CD1c-positive myeloid dendritic cell (primary cell): ENCODE results near the gene NUP210.
"Not testable (repeated sequence)": the region's sequence is repeated elsewhere in the genome, so short reads cannot be mapped to it uniquely, and the experiment has no call there.

ENCODE experiments used
- DNase-seq: peaks from one replicate; pipeline ENCODE4 v3.0.0-alpha.2; 2016; ENCODE audit errors: extremely low spot score

Gene NUP210

GRCh38 chr3:13420045-13420830 lies at the start of gene NUP210:
TSS of gene NUP210 (minus strand) at chr3:13420322. CDS start at chr3:13420226, 96 bp downstream.
- peak; percentile 32 for DNase-seq

DNA sequence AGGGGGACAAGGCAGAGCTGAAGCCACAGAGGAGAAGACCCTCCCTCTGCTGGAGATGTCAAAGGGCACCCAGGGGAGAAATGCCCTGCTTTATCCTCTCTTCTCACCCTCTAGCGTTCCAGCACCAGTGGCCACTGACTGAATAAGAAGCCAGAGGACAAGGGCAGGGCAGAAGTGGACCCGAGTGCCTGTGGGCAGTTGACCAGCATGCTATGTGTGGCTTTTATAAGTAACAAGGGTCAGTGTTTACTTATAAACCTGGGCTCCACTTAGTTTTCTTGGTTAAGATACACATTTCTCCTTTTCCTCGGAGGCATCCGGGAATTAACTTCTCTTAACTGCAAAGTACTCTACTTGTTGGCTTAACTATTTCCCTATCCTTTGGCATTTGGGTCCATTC lies 46.7 kb upstream of the NUP210 start:
- no peak for DNase-seq

- no peak for DNase-seq
Observed at GRCh38 chr3:13465236-13465873, 45.2 kb upstream of the NUP210 start.

- no peak for DNase-seq
Observed at GRCh38 chr3:13463618-13464400, 43.7 kb upstream of the NUP210 start.

DNA sequence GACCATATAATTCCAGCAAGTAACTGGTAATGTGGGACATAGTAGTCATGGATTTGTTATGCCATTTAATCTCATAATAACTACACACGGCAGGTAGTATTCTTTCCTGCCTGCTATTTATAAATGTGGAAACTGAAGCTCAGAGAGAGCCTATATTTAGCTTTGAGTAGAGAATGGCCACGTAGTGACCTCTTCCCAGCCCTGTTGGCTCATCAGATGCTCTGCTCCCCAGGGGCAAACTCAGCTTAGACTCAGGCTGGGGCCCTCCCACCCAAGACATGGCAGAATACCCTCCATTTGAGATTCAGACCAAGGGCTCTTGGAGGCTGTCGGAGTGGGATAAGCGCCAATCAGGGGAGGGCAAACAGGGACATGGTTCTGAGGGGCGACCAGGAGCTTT lies 42.7 kb upstream of the NUP210 start:
- no peak for DNase-seq

GRCh38 chr3:13462125-13462629 lies 42.1 kb upstream of the NUP210 start:
- DNase-seq: no peak

- peak; percentile 71 for DNase-seq
Observed at GRCh38 chr3:13461169-13462124, 41.3 kb upstream of the NUP210 start.

GRCh38 chr3:13460341-13460736 lies 40.2 kb upstream of the NUP210 start:
- DNase-seq: no peak

GRCh38 chr3:13459605-13460340 lies 39.7 kb upstream of the NUP210 start:
- DNase-seq: no peak

DNA sequence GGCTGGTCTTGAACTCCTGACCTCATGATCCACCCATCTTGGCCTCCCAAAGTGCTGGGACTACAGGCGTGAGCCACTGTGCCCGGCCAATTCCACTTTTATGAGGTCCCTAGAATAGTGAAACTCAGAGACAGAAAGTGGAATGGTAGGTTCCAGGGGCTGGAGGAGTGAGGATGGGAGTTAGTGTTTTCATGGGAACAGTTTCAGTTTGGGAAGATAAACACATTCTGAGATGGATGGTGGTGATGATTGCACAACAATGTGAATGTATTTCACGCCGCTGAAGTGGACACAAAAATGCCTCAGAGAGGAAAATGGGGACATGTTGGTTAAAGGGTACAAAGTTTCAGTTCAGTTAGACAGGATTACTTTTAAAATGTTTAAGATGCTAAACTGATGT lies 37.5 kb upstream of the NUP210 start:
- DNase-seq: no peak

DNA sequence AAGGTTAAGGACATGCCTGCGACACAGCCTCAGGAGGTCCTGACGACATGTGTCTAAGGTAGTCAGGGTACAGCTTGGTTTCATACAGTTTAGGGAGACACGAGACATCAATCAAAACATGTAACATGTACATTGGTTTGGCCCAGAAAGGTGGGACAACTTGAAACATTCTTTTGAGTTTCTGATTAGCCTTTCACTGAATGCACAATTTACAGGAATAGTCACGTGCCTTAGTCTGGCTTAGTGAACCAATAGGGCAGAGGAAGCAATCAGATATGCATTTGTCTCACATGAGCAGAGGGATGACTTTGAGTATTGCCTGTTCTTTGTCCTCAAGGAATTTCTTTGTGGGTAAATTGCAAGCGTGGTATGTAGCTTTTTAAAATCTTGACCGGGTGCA lies 35.5 kb upstream of the NUP210 start:
- no peak for DNase-seq

DNA sequence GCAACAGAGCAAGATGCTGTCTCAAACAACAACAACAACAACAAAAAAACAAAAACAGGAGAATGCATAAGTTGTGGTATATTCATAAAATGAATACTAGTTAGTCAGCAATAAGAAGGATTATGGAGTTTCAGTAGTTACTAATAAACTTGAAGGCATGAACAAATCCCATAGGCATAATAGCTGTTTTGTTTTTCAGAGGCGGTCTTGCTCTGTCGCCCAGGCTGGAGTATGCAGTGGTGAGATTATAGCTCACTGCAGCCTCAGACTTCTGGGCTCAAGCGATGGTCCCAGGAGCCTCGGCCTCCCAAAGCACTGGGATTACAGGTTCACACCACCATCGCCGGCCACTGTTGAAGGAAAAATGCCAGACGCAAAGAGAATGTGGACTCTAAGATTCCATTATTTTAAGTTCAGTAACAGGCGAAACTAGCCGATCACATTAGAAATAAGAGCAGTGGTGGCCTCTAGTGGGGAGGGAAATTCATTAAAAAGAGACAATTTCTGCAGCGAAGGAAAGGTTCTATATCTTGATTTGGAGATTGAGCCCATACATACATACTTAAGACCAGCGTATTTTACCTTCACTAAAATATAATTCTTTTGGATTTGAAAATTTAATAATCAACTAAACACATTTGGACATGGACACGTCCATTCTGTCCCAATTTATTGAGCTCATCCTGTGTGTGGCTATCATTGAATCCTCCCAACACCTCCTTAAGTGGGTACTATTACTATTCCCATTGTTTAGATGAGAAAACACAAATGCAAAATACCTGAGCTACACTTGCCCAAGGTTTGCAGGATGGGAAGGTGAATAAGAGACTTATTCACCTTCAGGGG lies 32.6 kb upstream of the NUP210 start:
- DNase-seq: peak; percentile 74

GRCh38 chr3:13451301-13451673 lies 31.2 kb upstream of the NUP210 start:
- DNase-seq: peak; percentile 16

- DNase-seq: not testable (repeated sequence)
Observed at GRCh38 chr3:13442882-13443281, 22.8 kb upstream of the NUP210 start.

DNA sequence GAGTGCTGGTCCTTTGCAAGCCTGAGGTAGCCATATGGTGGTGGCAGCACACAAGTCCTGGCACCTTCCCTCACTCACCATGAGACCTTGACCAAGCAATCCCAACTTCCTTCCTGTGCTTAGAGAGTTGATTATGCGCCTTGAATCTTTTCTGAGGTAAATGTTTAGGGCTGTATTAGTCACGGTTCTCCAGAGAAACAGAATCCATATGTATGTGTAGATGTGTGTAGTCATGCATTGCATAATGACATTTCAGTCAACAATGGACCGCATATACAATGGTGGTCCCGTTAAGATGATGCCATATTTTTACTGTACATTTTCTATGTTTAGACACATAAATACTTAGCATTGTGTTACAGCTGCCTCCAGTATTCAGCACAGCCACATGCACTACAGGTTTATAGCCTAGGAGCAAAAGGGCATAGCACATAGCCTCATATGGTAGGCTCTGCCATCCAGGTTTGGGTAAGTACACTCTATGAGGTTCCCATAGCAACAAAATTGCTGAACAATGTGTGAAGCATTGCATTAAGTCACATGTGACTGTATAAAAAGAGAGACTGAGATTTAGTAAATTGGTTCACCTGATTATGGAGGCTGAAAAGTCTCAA lies 20.2 kb upstream of the NUP210 start:
- no peak for DNase-seq

GRCh38 chr3:13436213-13436612 lies 16.1 kb upstream of the NUP210 start:
- DNase-seq: not testable (repeated sequence)

DNA sequence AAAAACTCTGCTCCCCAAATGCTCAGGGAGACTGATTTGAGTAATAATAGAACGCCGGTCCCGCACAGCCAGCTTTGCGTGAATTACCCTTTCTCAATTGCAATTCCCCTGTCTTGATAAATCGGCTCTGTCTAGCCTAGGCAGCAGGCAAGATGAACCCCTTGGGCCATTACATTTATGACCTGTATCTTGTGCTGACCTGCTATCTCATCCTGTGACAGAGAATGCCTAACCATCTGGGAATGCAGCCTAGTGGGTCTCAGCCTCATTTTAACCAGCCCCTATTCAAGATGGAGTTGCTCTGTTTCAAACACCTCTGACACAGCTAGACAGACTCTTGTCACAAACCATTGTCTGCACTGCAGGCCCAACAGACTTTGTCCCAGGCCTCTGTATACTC lies 13.8 kb upstream of the NUP210 start:
- DNase-seq: no peak

DNA sequence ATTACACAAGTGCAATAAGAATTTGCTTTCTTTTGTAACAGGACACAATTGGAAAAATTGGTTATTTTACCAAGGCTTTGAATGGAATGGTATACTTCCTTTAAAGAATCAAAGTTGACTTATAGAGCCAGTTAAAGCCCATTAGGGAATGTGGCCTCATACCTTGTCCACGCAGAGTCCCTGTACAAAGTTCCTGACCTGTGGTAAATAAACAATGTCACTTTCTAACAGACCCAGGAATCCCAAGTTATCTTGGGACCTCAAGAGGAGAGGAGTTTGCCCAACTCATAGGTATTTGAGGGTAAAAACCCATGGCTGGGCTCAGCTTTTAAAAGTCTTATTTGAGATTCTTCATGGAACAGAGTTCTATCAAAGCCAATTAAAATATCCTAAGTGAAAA lies 12.0 kb upstream of the NUP210 start:
- DNase-seq: no peak

- not testable (repeated sequence) for DNase-seq
Observed at GRCh38 chr3:13430411-13430875, 10.3 kb upstream of the NUP210 start.
